HG03354 (cell line): Measurements from ENCODE around the gene DONSON.
"Not testable (repeated sequence)": the region's sequence is repeated elsewhere in the genome, so short reads cannot be mapped to it uniquely, and the experiment has no call there.

ENCODE experiments used
- ATAC-seq: cut with Tn5 transposase; IDR thresholded peaks from one replicate; pipeline ENCODE4 v1.9.1; 2021; ENCODE audit warnings: mild to moderate bottlenecking; ENCODE audit not compliant: unreplicated experiment, poor library complexity, severe bottlenecking

Gene DONSON, protein sequence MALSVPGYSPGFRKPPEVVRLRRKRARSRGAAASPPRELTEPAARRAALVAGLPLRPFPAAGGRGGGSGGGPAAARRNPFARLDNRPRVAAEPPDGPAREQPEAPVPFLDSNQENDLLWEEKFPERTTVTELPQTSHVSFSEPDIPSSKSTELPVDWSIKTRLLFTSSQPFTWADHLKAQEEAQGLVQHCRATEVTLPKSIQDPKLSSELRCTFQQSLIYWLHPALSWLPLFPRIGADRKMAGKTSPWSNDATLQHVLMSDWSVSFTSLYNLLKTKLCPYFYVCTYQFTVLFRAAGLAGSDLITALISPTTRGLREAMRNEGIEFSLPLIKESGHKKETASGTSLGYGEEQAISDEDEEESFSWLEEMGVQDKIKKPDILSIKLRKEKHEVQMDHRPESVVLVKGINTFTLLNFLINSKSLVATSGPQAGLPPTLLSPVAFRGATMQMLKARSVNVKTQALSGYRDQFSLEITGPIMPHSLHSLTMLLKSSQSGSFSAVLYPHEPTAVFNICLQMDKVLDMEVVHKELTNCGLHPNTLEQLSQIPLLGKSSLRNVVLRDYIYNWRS

DNA sequence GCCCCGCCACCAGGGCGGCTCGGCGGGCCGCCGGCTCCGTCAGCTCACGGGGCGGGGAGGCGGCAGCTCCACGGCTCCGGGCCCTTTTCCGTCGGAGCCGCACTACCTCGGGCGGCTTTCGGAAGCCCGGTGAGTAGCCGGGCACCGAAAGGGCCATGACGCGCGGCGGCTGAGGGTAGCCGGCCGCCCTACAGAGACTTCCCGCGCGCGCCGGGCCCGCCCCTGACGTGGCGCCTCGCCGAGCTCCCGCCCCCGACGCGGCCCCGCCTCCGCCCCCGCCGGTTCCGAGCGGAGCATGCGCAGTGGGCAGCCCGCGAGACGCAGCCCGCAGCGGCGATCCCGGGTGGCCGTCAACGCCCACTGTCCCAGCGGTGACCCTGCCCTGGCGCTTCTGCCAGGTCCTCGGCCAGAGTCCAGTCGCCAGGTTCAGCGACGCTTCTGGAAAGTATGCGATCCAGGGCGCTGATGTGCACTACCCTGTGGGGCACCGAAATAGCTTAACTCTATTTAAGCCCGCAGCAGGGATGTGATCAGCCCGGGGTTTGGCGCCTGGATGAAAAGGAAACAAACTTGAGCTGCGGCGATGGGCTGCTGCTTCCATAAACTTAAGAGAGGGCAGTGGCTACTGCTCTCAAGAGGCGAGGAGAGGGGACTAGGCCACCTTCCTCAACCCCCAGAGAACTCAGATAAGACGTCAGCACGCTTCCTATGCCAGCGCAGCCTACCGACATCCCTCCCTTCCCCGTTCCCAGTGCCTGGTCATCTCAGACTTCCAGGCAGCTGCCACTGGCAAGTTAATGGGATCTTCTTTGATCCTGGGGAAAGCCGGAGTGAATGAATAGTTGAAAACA is at the start of gene DONSON:
TSS of gene DONSON (minus strand) at position 200 of the 851 bp plus-strand sequence. CDS start at position 157, 43 bp downstream.
- ATAC-seq, result peak; percentile 89

DNA sequence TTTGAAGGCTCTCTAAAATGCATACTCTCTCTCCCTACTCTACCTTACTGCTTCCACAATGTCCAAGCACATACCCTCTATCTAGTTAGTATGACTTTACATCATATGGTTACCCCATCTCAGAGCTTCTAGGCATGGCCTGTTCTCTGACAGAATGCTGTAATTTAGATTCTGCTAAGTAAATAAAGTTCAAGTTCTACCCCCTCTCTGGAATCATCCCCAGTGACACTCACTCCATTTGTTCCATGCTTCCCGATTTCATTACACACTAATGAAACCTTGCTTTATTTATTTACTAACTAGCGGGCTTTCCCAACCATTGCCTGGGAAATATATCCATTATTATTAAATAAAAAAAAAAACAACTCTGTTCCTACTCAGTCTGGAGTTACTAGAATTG is 45.8 kb upstream of the DONSON start:
- no peak for ATAC-seq

DNA sequence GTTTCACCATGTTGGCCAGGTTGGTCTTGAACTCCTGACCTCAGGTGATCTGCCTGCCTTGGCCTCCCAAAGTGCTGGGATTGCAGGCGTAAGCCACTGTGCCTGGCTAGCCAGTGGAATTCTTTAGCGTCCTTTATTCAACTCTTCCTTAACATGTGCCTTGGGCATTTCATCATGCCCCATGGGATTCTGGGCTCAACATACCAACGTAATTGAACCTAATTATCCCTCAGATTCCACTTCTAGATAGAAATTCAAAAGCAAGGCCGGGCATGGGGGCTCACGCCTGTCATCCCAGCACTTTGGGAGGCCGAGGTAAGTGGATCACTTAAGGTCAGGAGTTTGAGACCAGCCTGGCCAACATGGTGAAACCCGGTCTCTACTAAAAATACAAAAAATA is 37.7 kb upstream of the DONSON start:
- ATAC-seq, result not testable (repeated sequence)

DNA sequence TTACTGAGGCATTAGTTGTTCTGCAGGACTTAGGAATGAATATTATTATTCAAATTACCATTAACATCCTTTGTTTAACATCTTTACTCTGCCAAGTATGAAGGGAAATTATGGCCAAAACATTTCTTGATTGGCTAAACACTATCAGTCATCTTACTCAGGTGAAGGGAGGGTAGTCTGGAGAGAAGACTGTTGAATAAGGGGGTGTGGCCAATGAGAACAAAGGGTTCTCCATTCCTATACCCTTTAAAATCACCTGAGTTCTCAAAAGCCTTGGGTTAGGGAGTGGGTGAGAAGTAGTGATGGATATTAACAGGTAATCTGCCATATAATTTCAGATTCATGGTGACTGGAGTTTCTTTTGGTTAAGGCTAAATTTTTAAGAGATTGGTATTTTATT is 33.8 kb upstream of the DONSON start:
- ATAC-seq, result no peak

DNA sequence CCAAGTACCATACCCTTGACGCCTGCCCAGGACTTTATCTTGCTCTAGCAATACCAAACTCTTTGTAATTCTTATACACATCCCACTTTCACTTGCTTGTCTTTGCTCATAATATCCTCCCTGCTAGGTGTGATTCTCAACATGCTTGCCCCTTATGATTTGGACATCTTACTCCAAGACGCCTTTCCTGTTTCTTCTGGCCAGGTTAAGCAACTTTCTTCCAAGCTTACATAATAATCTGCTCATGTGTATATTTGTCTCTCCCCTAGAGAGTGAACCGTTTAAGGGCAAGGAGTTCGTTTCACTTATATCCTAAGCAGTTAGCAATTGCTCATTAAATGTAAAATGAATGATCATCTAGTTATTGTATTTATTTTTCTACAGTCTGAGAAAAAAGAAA is 31.2 kb upstream of the DONSON start:
- no peak for ATAC-seq

DNA sequence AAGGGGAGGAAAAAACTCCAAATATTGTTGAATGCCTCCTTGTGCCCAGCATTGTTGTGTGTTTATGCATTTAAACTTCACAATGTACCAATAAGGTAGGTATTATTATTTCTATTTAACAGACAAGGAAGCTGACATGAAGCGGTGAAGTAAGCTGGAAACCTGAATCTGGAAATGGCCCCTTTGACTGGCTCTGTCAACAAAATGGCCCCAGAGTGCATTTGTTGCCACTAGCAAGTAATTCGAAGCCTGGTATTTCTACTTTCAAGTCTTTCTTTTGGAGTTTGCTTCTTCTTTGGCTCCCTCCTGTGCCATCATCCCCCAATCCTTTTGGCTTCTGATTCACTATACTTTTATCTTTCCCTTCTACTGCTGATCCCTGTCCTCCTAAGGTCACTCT is 29.9 kb upstream of the DONSON start:
- no peak for ATAC-seq

DNA sequence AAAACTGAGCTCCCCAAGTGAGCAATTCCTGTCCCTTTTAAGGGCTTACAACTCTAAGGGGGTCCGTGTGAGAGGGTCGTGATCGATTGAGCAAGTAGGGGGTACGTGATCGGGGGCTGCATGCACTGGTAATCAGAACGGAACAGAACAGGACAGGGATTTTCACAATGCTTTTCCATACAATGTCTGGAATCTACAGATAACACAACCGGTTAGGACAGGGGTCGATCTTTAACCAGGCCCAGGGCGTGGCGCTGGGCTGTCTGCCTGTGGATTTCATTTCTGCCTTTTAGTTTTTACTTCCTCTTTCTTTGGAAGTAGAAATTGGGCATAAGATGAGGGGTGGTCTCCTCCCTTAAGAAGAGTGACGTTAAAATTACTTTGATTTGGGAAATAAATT is 29.1 kb upstream of the DONSON start:
- not testable (repeated sequence) for ATAC-seq

DNA sequence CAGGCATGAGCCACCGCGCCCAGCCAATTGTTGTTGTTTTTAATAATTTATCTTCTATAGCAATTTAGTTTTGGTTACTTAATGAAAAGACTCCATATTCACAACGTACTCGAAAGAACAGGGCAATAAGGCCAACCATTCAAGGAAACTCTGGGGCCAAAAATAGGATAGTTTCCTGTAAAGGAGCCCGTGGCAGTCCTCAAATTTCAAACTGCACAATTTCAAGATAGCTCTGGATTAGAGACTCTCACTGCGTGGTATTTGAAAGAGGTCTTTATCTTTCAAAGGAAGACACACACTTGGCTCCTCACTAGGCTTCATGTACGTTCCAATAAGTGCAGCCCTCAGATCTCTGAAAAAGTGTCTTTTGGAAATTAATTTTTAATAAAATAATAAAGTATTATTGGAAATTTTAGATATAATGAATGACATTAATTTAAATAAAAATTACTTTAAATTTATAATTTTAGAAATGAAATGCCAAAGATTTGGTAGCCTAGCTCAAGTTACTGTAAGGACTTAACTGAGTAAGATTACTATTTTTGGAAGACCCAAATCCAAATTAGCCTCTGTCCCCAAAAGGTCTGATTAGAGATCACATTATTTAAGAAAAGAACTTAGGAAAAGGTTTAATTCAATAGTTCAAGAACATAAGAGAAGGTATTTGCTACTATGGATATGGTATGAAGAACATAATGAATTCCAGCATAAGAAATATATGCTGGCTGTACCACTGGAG is 22.7 kb upstream of the DONSON start:
- ATAC-seq, result no peak

DNA sequence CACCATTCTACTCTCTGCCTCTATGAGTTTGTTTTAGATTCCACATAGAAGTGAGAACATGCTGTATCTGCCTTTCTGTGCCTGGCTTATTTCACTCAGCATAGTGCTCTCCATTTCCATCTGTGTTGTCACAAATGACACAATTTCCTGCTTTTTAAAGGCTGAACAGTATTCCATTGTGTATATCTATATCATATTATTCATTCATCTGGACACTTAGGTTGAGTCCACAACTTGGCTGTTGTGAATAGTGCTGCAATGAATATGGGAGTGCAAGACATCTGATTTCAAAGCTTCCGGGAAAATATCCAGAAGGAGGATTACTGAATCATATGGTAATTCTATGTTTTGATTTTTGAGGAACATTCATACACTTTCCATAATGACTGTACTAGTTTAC is 20.1 kb upstream of the DONSON start:
- ATAC-seq, result no peak

DNA sequence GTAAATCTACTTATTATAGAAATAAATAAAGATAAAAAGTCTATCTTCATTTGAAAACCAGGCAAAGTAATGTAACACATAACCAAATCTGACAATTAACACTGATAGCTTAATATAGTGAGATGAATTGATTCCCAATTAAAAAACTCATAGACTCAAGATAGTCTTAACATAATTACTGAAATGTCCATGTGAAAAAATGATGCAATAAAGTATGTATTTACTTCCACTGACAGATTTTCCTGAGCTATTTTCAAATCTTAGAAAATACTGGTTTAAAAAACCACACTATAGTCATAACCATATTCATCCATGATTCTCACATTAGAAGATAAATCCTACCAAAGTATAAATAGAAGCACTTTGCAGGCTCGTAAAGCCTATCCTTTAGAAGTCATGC is 9.6 kb upstream of the DONSON start:
- ATAC-seq, result no peak

DNA sequence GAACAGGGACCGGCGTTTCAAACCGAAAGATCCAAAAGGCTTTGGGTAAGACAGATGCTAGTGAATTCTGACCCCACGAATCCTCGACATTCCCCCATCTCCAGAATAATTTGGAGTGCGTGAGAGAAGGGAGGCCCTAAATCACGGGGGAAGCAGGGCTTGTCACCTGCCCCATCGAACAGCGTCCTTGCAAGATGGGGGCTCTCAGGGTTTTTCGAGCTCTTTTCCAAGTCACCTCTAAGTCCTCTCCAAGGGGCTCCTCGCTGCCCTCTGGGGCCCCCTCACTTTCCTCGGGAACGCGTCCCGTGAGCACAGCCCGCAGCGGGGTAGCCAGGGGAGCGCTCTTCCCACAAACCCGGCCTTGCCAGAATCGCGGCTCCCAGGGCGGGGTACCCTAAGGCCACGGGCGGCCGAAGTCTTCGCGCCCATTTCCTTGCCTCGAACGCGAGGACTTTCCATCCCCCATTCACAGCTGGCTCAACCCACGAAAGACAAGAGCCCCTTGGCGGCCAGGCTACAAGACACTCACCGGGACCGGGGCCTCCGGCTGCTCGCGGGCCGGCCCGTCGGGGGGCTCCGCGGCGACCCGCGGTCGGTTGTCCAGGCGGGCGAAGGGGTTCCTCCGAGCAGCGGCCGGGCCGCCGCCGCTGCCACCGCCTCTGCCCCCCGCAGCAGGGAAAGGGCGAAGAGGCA is 546 bp downstream of the DONSON start:
- peak; percentile 54 for ATAC-seq

DNA sequence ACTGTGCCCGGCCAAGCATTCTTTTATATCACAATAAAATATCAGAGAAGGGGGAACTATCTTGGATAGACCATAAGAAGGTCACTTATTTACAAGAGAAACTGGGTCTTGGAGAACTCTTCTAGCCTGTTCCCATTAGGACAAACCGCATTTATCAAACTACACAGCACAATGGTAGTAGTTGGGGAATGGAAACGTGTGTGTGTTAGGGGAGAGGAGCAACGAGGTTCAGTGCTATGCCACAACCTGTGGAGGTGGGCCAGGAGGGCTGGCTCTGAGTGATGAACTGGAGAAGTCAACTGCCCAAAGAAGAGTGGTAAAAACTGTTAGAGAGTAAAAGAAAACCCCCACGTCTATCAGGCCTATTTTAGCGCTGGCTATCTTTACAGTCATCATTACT is 1.6 kb downstream of the DONSON start:
- no peak for ATAC-seq

DNA sequence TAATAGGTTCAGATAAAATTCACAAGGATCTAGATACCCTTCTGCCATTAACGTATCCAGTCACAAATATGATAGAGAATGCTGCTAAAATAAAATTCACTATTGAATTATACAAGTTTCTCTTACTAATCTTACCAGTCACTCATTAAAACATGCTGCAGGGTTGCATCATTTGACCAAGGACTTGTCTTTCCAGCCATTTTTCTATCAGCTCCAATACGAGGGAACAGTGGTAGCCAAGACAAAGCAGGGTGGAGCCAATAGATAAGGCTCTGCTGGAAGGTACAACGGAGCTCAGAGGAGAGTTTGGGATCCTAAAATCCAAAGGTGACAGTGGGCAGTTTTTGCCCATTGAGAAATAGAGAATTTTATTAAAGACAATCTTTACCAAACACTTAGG is 4.0 kb downstream of the DONSON start:
- ATAC-seq, result no peak

DNA sequence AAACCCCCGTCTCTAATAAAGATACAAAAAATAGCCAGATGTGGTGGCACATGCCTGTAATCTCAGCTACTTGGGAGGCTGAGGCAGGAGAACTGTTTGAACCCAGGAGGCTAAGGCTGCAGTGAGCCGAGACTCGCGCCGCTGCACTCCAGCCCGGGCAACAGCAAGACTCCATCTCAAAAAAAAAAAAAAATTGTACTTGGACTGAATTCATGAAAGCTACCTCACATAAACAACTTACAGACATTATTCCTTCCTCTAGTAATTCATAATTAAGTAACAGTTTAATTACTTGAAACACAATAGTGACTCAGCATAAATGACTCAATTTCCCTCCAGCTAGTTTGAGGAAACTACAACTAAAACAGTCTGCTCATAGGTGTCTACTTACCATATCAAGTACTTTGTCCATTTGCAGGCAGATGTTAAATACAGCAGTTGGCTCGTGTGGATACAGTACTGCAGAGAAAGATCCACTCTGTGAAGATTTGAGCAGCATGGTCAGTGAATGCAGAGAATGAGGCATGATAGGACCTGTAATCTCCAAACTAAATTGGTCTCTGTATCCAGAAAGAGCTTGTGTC is 9.4 kb downstream of the DONSON start:
- ATAC-seq, result no peak

DNA sequence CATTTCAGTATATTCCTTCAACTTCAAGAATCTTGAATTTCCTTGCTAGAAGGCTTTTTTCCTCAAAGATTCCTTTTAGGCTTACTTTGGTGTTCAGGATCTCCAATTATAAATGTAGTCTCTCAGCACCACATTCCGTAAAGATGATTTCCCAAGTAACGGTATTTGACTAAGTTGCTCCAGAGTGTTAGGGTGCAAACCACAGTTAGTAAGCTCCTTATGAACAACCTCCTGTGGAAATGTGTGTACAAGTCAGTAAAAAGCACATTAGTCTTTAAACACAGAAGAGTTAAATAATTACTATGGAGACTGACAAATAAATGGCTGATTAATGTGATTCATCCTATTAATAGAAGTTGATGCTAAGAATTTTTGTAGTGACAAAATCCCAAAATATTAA is 10.3 kb downstream of the DONSON start:
- ATAC-seq, result no peak

DNA sequence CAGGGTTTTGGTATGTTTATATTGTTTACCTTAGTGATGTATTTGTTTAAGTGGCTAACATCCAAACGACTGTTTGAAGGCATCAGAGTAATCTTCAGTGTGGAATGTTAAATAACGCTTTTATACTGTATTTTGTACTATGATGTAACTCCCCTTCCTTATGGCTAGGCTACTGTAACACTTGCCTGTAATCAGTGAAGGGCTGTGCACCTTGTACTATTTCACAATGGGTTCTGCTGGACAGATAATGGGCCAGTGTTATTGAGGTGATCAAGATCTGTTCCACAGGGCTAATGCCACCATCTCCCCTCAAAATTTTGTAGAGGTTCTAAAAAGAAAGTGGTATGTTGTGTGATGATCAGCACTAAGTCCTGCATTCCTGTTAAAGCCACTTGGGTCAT is 11.7 kb downstream of the DONSON start:
- ATAC-seq, result not testable (repeated sequence)

DNA sequence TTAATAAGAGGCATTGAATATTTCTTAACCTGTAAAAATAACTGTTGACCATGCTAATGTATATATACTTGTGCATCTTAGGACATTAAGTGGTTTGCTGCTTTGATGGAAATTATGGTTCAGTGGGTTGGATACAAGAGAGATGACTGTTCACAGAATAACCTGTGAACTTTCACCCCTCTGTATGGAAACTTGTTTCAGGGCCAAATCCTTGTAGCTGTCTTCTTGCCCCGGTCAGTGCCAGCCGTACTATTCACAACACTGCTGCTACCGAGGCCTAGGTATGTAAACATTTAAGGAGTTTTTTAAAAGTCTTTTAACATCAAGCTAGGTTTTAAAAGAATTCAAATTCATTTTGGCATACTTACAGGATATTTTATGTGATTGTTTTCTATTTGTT is 16.1 kb downstream of the DONSON start:
- ATAC-seq, result no peak

DNA sequence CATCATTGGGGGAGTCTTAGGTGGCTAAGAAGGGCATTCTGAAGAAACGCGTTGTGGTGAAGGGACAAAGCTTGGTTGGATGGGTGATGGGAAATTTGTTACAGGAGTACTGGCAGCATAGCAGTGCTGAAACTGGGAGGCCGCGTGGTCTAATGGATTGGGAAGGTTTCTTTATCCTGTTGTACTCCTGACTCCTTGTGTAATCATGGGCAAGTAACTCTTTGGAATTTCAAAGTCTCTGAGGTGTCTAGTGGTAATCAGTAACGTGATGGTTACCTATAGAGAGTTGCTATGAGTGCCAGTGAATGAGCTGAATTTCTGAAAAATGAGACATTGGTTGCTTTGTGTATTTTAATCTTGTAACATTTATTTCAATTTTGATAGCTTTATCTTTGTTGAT is 18.5 kb downstream of the DONSON start:
- no peak for ATAC-seq

DNA sequence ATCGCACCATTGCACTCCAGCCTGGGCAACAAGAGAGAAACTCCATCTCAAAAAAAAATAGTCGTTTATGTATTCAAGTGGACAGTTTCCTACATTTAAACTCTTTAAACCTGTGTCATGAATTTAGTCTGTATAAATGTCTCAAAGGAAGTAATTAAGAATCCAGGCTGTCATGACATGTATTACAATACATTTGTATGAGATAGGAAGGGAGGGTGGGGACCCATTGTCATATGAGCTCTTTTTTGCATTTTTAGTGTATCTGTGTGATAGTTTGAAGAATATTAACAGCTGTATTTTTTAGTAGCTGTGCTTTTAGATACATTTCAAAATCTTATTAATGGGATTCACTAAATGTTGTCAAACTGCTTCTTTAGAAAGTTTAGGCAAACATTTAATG is 20.0 kb downstream of the DONSON start:
- no peak for ATAC-seq
